MM.1S (cell line): ENCODE measurements around the gene GRB2.
"Not testable (repeated sequence)": the region's sequence is repeated elsewhere in the genome, so short reads cannot be mapped to it uniquely, and the experiment has no call there.

ENCODE experiments used
- EZH2 ChIP-seq: fragments of 300-600 bp; sonication (generic); optimal IDR thresholded peaks from 2 replicates; pipeline ENCODE3; 2017; ENCODE audit warnings: low read depth, mild to moderate bottlenecking, antibody characterized with exemption, low read length, mixed read lengths
- EZH2phosphoT487 ChIP-seq: fragments of 300-600 bp; sonication (generic); IDR thresholded peaks from 2 replicates; pipeline ENCODE4 v1.6.1; 2018; ENCODE audit warnings: antibody characterized with exemption, low read length
- TF ChIP-seq, protein P1 (sequence below): fragments of 300-600 bp; sonication (generic); IDR thresholded peaks from 2 replicates; pipeline ENCODE4 v1.5.1; 2016; ENCODE audit warnings: antibody characterized with exemption, low read length, mixed read lengths

DNA sequence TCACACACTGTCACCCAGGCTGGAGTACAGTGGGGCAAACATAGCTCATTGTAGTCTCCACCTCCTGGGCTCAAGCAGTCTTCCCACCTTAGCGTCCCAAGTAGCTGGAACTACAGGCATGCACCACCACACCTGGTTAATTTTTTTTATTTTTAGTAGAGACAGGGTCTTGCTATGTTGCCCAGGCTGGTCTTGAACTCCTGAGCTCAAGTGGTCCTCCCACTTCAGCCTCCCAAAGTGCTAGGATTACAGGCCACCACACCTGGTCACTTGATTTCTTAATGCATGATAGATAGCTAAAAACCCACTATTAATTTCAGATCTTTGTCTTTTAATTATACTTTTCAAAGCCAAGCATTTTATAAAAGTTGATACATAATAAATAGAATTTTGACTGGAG, 26.1 kb downstream of the GRB2 start:
- TF ChIP-seq, protein P1, sequence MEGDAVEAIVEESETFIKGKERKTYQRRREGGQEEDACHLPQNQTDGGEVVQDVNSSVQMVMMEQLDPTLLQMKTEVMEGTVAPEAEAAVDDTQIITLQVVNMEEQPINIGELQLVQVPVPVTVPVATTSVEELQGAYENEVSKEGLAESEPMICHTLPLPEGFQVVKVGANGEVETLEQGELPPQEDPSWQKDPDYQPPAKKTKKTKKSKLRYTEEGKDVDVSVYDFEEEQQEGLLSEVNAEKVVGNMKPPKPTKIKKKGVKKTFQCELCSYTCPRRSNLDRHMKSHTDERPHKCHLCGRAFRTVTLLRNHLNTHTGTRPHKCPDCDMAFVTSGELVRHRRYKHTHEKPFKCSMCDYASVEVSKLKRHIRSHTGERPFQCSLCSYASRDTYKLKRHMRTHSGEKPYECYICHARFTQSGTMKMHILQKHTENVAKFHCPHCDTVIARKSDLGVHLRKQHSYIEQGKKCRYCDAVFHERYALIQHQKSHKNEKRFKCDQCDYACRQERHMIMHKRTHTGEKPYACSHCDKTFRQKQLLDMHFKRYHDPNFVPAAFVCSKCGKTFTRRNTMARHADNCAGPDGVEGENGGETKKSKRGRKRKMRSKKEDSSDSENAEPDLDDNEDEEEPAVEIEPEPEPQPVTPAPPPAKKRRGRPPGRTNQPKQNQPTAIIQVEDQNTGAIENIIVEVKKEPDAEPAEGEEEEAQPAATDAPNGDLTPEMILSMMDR, result not testable (repeated sequence)
- TF ChIP-seq EZH2phosphoT487, EZH2: not testable (repeated sequence)
